Measurements from ENCODE around the gene NUP205. TPM values are rescaled to one million over a fixed set of nuclear protein-coding genes. Genes with fewer than 3 reads are reported as not detected.
"Not testable (repeated sequence)": the region's sequence is repeated elsewhere in the genome, so short reads cannot be mapped to it uniquely, and the experiment has no call there.

NUP205 gene
- total RNA-seq, 1 donor from 2014 or later, result 33.6 TPM

GRCh38 chr7:135664046-135664589, 106.4 kb downstream of the NUP205 start:
- Histone ChIP-seq H3K9me3 (no peaks in the 10 kb centered on the region), H3K4me1 (peaks cover 0 to 19% of the 10 kb centered on the region in 2 donors), H3K4me3 (peak overlapping the region in 1 of 2 donors; percentile 73), H3K36me3 (no peaks in the 10 kb centered on the region), H3K27ac (peak overlapping the region; percentile 87 to 96), H3K27me3 (no peaks in the 10 kb centered on the region)
- no peak for TF ChIP-seq CTCF (IDR thresholded peaks at IDR 0.05)
- DNase-seq (ENCODE audit: low spot score in 2 of 2), result no peak
- intact Hi-C loops (cut with DNase I), result loop anchor here (5.0 kb wide), 1 partner anchor 452 kb away; the partner anchor contains the start of gene WDR91

- Histone ChIP-seq H3K36me3 (no peaks in the 10 kb centered on the region), H3K4me3 (no peak overlapping the region), H3K9me3 (no peaks in the 10 kb centered on the region), H3K27ac (peak overlapping the region in 1 of 2 donors; percentile 34), H3K27me3 (no peaks in the 10 kb centered on the region), H3K4me1 (peaks cover 0 to 19% of the 10 kb centered on the region in 2 donors)
- intact Hi-C loops (cut with DNase I), result no loop called here
- DNase-seq (ENCODE audit: low spot score in 2 of 2), result no peak
- TF ChIP-seq CTCF (IDR thresholded peaks at IDR 0.05), result no peak
Observed at GRCh38 chr7:135665042-135665441, 107.3 kb downstream of the NUP205 start.

GRCh38 chr7:135666156-135666555, 108.4 kb downstream of the NUP205 start:
- H3K27me3 ChIP-seq, result no peaks in the 10 kb centered on the region
- no peaks in the 10 kb centered on the region for H3K9me3 ChIP-seq
- no peak for TF ChIP-seq CTCF (IDR thresholded peaks at IDR 0.05)
- H3K36me3 ChIP-seq, result no peaks in the 10 kb centered on the region
- intact Hi-C loops (cut with DNase I), result no loop called here
- H3K4me1 ChIP-seq, result peaks cover 0 to 26% of the 10 kb centered on the region in 2 donors
- no peak overlapping the region for H3K27ac ChIP-seq
- no peak for DNase-seq (ENCODE audit: low spot score in 2 of 2)
- no peak overlapping the region for H3K4me3 ChIP-seq

- no peaks in the 10 kb centered on the region for H3K36me3 ChIP-seq
- H3K27ac ChIP-seq, result no peak overlapping the region
- intact Hi-C loops (cut with DNase I), result no loop called here
- no peak overlapping the region for H3K4me3 ChIP-seq
- no peak for TF ChIP-seq CTCF (IDR thresholded peaks at IDR 0.05)
- H3K27me3 ChIP-seq, result no peaks in the 10 kb centered on the region
- peaks cover 0 to 29% of the 10 kb centered on the region in 2 donors for H3K4me1 ChIP-seq
- H3K9me3 ChIP-seq, result no peaks in the 10 kb centered on the region
- no peak for DNase-seq (ENCODE audit: low spot score in 2 of 2)
Observed at GRCh38 chr7:135666846-135667245, 109.1 kb downstream of the NUP205 start.

- DNase-seq (ENCODE audit: low spot score in 2 of 2); H3K27me3 ChIP-seq; H3K36me3 ChIP-seq; H3K27ac ChIP-seq; H3K9me3 ChIP-seq; H3K4me3 ChIP-seq; intact Hi-C loops (cut with DNase I): not testable (repeated sequence)
- peaks cover 0 to 37% of the 10 kb centered on the region in 2 donors for H3K4me1 ChIP-seq
Observed at GRCh38 chr7:135667626-135668025, 109.9 kb downstream of the NUP205 start.

GRCh38 chr7:135668852-135669395, 111.2 kb downstream of the NUP205 start:
- H3K9me3 ChIP-seq; DNase-seq (ENCODE audit: low spot score in 2 of 2); H3K27ac ChIP-seq; intact Hi-C loops (cut with DNase I); H3K27me3 ChIP-seq; H3K4me3 ChIP-seq; H3K36me3 ChIP-seq: not testable (repeated sequence)
- H3K4me1 ChIP-seq, result peaks cover 0 to 39% of the 10 kb centered on the region in 2 donors
